Mucosa of rectum (tissue), 2 donors: ENCODE data around the gene ACTR6.
"Not testable (repeated sequence)": the region's sequence is repeated elsewhere in the genome, so short reads cannot be mapped to it uniquely, and the experiment has no call there.

Experiments used
- H3K27ac ChIP-seq, 2 donors: one replicate each; pipeline ENCODE4 v1.7.0; 2013; ENCODE audit warnings: inconsistent platforms in 2 of 2, low read depth in 2 of 2, low read length in 2 of 2
- H3K27me3 ChIP-seq, 2 donors: one replicate each; pipeline ENCODE4 v1.7.0; 2013; ENCODE audit warnings: low read length in 2 of 2; ENCODE audit not compliant: control insufficient read depth in 2 of 2, insufficient read depth in 2 of 2
- H3K36me3 ChIP-seq, 2 donors: one replicate each; pipeline ENCODE4 v1.7.0; 2013; ENCODE audit warnings: low read length in 2 of 2; ENCODE audit not compliant: control insufficient read depth in 2 of 2, insufficient read depth in 2 of 2
- H3K4me1 ChIP-seq, 2 donors: one replicate each; pipeline ENCODE4 v1.7.0; 2013; ENCODE audit warnings: low read length in 2 of 2, mild to moderate bottlenecking in 1 of 2; ENCODE audit not compliant: control insufficient read depth in 2 of 2, insufficient read depth in 2 of 2
- H3K4me3 ChIP-seq, 2 donors: one replicate each; pipeline ENCODE4 v1.7.0; 2013; ENCODE audit warnings: low read length in 2 of 2
- H3K9ac ChIP-seq, 2 donors: one replicate each; pipeline ENCODE4 v1.7.0; 2013; ENCODE audit warnings: low read length in 2 of 2, low read depth in 1 of 2, mild to moderate bottlenecking in 1 of 2
- H3K9me3 ChIP-seq, 2 donors: one replicate each; pipeline ENCODE4 v1.7.0; 2013; ENCODE audit warnings: low read length in 2 of 2; ENCODE audit not compliant: control insufficient read depth in 2 of 2
- donor health status: healthy.
- donor health status: Normal muscosa, but diverticular disease.

ACTR6 gene

DNA sequence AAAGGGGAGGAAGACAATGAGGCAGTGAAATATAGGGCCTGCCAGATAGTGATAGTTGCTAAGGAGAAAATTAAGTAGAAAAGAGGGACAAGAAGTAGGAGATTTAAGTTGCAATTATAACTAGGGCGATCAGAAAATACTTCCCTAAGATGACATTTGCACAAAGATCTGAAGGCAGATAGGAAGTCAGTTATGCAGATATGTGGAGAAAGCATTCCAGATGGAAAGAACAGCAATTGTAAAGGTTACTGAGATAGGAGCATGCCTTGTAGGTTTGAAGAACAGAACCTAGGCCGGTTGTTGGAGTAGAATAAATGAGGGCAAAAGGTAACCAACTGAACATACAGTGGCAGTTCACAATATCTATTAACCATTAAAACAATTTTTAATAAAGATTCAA lies 21.4 kb upstream of the ACTR6 start:
- Histone ChIP-seq H3K4me1 (no peaks in the 10 kb centered on the region), H3K9me3 (no peaks in the 10 kb centered on the region), H3K36me3 (peaks cover 5 to 7% of the 10 kb centered on the region in 2 donors), H3K9ac (no peak overlapping the region), H3K27me3 (no peaks in the 10 kb centered on the region), H3K27ac (no peak overlapping the region), H3K4me3 (no peak overlapping the region)

DNA sequence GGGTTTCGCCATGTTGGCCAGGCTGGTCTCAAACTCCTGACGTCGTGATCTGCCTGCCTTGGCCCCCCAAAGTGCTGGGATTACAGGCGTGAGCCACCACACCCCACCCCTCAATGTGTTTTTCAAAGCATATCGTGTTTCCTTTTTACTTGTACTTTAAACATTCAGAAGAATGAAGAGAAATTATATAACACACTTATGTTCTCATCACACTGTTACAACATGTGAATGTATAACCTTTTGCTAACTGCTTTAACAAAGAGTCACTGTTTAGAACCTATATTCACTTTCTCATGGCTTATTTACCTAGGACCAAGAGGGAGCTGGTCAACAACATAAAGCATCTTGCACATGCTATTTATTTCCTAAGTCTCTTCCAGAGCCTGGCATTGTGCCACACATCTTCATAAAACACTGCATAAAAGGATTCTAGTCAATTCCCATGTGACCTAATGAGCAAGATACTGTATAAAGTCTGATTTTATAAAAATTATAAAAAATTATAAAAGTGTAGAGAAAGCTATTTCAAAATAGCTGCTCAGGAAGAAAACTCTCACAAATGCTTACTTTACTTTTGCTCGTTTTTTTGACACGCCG lies 16.0 kb upstream of the ACTR6 start:
- H3K4me1 ChIP-seq = no peaks in the 10 kb centered on the region
- H3K4me3 ChIP-seq = no peak overlapping the region
- no peak overlapping the region for H3K9ac ChIP-seq
- H3K9me3 ChIP-seq = no peaks in the 10 kb centered on the region
- no peaks in the 10 kb centered on the region for H3K27me3 ChIP-seq
- H3K27ac ChIP-seq = peak overlapping the region in 1 of 2 donors; percentile 32
- peaks cover 4 to 5% of the 10 kb centered on the region in 2 donors for H3K36me3 ChIP-seq

DNA sequence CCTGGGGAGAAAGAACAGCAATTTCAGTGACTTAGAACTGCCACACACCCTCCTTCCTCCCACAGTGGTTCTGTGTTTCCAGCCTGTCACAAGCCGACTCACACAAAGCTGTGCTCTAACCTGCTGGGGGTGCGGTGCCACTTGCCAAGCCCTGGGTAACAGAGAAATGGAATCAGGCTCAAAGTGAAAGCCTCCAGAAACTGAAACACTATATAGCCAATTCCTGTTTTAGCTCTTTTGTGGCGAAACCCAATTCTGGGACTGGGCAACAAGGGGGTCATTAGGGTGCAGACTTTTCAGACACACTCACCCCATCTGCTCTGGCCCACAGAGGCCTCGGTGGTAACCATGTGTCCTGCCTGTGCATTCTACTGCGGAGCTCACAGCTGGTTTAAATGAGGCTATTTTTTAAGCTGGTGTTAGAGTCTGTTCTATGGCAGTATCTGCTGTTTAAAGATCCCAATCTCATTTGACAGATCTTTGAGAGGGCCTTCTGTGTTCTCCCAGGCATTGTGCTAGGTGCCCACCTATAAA lies 15.2 kb upstream of the ACTR6 start:
- Histone ChIP-seq H3K27ac (peak overlapping the region in 1 of 2 donors; percentile 32), H3K4me3 (no peak overlapping the region), H3K9ac (no peak overlapping the region)

DNA sequence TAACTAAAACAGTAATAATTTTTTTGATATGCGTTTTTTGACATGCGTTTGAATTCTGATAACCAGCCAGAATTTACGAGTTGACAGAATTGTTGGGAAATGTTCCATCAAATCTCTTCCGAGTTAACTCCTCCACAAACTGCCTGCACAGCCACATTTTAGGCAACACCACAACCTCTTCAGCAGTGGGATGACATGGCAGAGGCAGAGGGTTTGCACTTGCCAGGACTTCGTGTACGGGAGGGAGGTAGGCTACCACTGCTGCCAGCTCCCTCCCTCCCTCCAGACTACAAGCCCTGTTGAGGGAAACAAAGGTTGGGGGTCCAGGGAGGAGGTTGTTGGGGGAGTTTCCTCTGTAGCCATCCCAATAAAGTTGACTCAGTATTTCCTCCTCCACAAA lies 14.5 kb upstream of the ACTR6 start:
- Histone ChIP-seq H3K9me3 (no peaks in the 10 kb centered on the region), H3K4me3 (no peak overlapping the region), H3K27ac (no peak overlapping the region)

More for the DNA sequence above, 15.2 kb upstream of the ACTR6 start:
- Histone ChIP-seq H3K9me3 (no peaks in the 10 kb centered on the region), H3K36me3 (peaks cover 3 to 9% of the 10 kb centered on the region in 2 donors), H3K4me1 (no peaks in the 10 kb centered on the region), H3K27me3 (no peaks in the 10 kb centered on the region)

DNA sequence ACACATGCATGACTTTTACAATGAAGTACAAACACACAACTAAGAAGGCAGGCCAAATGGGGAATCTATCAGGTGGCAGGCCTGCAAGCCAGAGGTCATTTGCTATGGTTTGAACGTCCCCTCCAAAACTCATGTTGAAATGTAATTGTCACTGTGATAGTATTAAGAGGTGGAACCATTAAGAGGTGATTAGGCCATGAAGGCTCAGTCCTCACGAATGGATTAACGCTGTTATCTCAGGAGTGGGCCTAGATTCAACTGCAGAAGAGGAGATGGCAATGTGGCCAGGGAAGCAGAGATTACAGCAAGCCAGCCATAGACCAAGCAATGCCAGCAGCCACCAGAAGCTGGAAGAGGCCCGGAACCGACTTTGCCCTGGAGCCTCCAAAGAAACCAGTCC lies 13.5 kb upstream of the ACTR6 start:
- Histone ChIP-seq H3K9ac (no peak overlapping the region), H3K9me3 (no peaks in the 10 kb centered on the region), H3K27ac (no peak overlapping the region), H3K4me1 (no peaks in the 10 kb centered on the region), H3K4me3 (no peak overlapping the region), H3K36me3 (peaks cover 2 to 9% of the 10 kb centered on the region in 2 donors), H3K27me3 (no peaks in the 10 kb centered on the region)

More for the DNA sequence above, 14.5 kb upstream of the ACTR6 start:
- H3K4me1 ChIP-seq = no peaks in the 10 kb centered on the region
- H3K36me3 ChIP-seq = peaks cover 2 to 9% of the 10 kb centered on the region in 2 donors
- H3K27me3 ChIP-seq = no peaks in the 10 kb centered on the region
- H3K9ac ChIP-seq = no peak overlapping the region

DNA sequence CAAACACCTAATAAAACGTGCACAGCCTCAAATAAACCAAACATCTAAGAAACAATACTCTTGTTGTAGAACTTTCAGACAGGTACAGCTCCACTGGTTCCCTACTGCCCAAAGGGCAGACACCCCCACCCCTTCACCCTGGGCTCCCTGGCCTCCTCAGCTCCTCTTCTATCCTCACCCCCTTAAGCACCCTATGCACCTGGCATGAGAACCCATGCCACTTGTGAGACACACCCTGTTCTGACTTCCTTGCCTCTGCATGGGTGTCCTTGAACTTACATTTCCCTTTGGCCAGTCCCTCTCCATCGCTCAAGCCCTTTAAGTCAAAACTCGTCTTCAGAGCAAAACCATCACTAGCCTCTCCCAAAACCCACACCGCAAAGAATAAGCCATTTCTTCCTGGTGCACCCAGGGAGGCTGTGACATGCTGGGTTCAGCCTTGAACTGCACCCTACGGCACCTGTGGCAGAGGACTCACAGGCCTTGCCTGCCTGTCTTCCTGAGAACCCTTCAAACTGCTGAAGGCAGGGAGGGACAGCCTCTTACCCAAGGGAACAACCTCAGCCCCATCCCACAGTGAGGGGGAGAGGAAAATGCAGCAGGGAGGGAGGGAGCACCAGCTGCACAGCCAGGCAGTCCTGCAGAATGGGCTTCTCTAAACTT lies 12.6 kb upstream of the ACTR6 start:
- no peaks in the 10 kb centered on the region for H3K27me3 ChIP-seq
- H3K4me3 ChIP-seq = no peak overlapping the region
- no peaks in the 10 kb centered on the region for H3K4me1 ChIP-seq
- H3K27ac ChIP-seq = no peak overlapping the region
- no peak overlapping the region for H3K9ac ChIP-seq
- no peaks in the 10 kb centered on the region for H3K9me3 ChIP-seq
- H3K36me3 ChIP-seq = peaks cover 2 to 9% of the 10 kb centered on the region in 2 donors

DNA sequence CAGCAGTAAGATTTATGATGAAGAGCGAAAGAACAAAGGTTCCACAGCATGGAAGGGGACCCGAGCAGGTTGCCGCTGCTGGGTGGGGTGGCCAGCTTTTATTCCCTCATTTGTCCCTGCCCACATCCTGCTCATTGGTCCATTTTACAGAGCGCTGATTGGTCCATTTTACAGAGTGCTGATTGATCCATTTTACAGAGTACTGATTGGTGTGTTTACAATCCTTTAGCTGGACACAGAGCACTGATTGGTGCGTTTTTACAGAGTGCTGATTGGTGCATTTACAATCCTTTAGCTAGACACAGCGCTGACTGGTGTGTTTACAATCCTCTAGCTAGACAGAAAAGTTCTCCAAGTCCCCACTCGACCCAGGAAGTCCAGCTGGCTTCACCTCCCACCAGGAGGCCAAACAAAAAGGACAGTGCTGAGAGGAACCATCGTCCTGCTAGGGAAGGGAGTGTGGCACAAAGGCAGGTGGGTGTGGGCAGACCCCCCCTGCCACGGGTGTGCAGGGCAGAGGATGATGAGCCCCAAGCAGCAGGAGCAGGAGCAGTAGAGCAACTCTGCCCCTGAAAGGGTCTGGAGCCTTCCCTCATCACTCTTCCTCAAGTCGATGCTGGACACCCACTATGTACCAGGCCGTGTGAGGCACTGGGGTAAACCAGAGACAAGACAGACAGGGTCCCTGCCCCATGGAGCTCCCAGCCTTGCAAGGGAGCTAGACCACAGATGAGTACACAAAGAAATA lies 11.6 kb upstream of the ACTR6 start:
- not testable (repeated sequence) for H3K9ac ChIP-seq, H3K27ac ChIP-seq, H3K4me3 ChIP-seq, H3K36me3 ChIP-seq, H3K9me3 ChIP-seq, H3K27me3 ChIP-seq, H3K4me1 ChIP-seq

DNA sequence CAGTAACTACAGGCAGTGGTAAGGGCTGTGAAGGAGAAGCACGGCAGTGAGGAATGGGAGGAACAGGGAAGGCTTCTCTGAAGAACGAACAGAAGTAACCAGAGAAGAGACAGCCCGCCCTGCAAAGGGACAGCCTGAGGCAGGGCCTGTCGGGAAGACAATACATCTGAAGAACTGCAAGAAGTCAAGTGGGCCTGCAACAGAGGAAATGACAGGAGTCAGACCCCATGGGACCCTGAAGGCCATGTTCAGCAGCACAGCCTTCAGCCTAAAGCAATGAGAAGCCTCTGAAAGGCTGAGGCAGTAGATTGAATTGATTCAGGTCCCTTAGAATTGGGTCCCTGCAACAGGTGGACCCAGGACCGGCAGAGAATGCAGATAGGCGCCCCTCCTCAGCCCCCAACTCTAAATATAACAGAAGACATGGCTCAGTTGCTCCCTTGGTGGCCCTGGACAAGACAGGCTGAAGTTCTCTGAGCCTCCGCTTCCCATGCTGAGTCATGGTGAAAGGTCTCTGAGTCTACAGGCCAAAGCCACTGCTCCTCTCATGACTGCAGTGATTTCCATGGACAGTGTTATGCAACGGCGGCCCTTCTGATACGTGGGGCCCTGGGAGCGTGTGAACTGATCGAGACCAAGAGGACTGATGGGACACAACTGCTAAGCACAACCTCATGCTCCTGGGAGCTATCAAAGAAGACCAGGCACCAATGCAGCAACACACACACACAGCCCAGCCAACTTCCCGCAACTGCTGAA lies 10.8 kb upstream of the ACTR6 start:
- H3K9me3 ChIP-seq = no peaks in the 10 kb centered on the region
- H3K9ac ChIP-seq = no peak overlapping the region
- H3K27ac ChIP-seq = no peak overlapping the region
- H3K27me3 ChIP-seq = no peaks in the 10 kb centered on the region
- H3K4me3 ChIP-seq = no peak overlapping the region
- peaks cover 7 to 9% of the 10 kb centered on the region in 2 donors for H3K36me3 ChIP-seq
- no peaks in the 10 kb centered on the region for H3K4me1 ChIP-seq

DNA sequence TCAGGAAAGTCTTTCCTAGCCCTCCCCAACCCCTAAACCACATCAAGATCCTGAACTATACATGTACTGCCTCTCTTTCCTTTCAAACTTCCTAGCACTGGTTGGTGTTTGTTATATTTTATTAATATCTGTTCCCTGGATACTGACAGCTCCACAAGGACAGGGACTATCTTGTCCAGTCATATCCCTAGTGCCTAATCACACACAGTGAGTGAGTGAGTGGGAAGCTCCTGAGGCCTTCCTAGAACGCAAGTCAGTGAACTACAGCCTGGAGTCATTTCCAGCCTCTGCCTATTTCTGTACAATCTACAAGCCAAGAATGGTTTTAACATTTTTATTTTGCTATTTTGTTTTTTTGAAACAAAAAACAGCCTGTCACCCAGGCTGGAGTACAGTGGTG lies 7.5 kb upstream of the ACTR6 start:
- Histone ChIP-seq H3K4me3 (no peak overlapping the region), H3K27ac (no peak overlapping the region), H3K27me3 (no peaks in the 10 kb centered on the region), H3K4me1 (no peaks in the 10 kb centered on the region), H3K36me3 (peaks cover 9 to 12% of the 10 kb centered on the region in 2 donors), H3K9ac (no peak overlapping the region), H3K9me3 (no peaks in the 10 kb centered on the region)
